Measurements from ENCODE around the gene NFATC4. TPM values are rescaled to one million over a fixed set of nuclear protein-coding genes. Genes with fewer than 3 reads are reported as not detected.

The NFATC4 gene
- total and polyA plus RNA-seq, 3 donors from 2014 or later = 40.9 to 83.6 (median 53.5) TPM

GRCh38 chr14:24329073-24329663 is 38.8 kb upstream of the NFATC4 start:
- peaks cover 10% of the 10 kb centered on the region for H3K4me1 ChIP-seq
- H3K27ac ChIP-seq = no peak overlapping the region
- no peaks in the 10 kb centered on the region for H3K9me3 ChIP-seq
- intact Hi-C loops (cut with DNase I; ENCODE audit: low total_unique reads) = no loop called here
- DNase-seq = no peak
- no peak for TF ChIP-seq CTCF (IDR thresholded peaks at IDR 0.05)
- no peak for TF ChIP-seq POLR2A (IDR thresholded peaks at IDR 0.05)
- 87% methylated on average over 12 of the region's 12 CpGs for WGBS, 2 donors
- H3K27me3 ChIP-seq = no peaks in the 10 kb centered on the region
- no peak overlapping the region for H3K4me3 ChIP-seq
- no peaks in the 10 kb centered on the region for H3K36me3 ChIP-seq (ENCODE audit: low read depth, missing control alignments)

- Histone ChIP-seq H3K4me1 (peaks cover 16% of the 10 kb centered on the region), H3K36me3 (ENCODE audit: low read depth, missing control alignments) (no peaks in the 10 kb centered on the region), H3K27ac (no peak overlapping the region), H3K27me3 (no peaks in the 10 kb centered on the region), H3K9me3 (no peaks in the 10 kb centered on the region), H3K4me3 (no peak overlapping the region)
- intact Hi-C loops (cut with DNase I; ENCODE audit: low total_unique reads) = loop anchor here (5.0 kb wide), 1 partner anchor 103 kb away; no protein-coding TSS in a partner anchor
- TF ChIP-seq POLR2A (IDR thresholded peaks at IDR 0.05) (no peak), CTCF (IDR thresholded peaks at IDR 0.05) (no peak)
- DNase-seq = peak; percentile 46
- 81 to 95% methylated on average over 8 to 9 of the region's 9 CpGs for WGBS, 2 donors
Measured at GRCh38 chr14:24329736-24330135, 38.2 kb upstream of the NFATC4 start.

- DNase-seq = no peak
- H3K4me3 ChIP-seq = no peak overlapping the region
- H3K27ac ChIP-seq = no peak overlapping the region
- H3K36me3 ChIP-seq (ENCODE audit: low read depth, missing control alignments) = no peaks in the 10 kb centered on the region
- H3K27me3 ChIP-seq = no peaks in the 10 kb centered on the region
- H3K9me3 ChIP-seq = no peaks in the 10 kb centered on the region
- 89 to 91% methylated on average over 6 to 10 of the region's 10 CpGs for WGBS, 2 donors
- TF ChIP-seq CTCF (IDR thresholded peaks at IDR 0.05) (no peak), POLR2A (IDR thresholded peaks at IDR 0.05) (no peak)
- H3K4me1 ChIP-seq = peaks cover 21% of the 10 kb centered on the region
- intact Hi-C loops (cut with DNase I; ENCODE audit: low total_unique reads) = loop anchor here (5.0 kb wide), 1 partner anchor 101 kb away; no protein-coding TSS in a partner anchor
Measured at GRCh38 chr14:24330973-24331674, 36.9 kb upstream of the NFATC4 start.

- H3K27ac ChIP-seq = no peak overlapping the region
- 43 to 49% methylated on average over 13 to 22 of the region's 26 CpGs for WGBS, 2 donors
- no peaks in the 10 kb centered on the region for H3K27me3 ChIP-seq
Measured at GRCh38 chr14:24331731-24332267, 36.2 kb upstream of the NFATC4 start.

More at GRCh38 chr14:24331731-24332267, 36.2 kb upstream of the NFATC4 start:
- no peak overlapping the region for H3K4me3 ChIP-seq
- DNase-seq = no peak
- H3K9me3 ChIP-seq = no peaks in the 10 kb centered on the region
- TF ChIP-seq POLR2A (IDR thresholded peaks at IDR 0.05) (no peak), CTCF (IDR thresholded peaks at IDR 0.05) (no peak)
- no peaks in the 10 kb centered on the region for H3K36me3 ChIP-seq (ENCODE audit: low read depth, missing control alignments)
- intact Hi-C loops (cut with DNase I; ENCODE audit: low total_unique reads) = loop anchor here (5.0 kb wide), 1 partner anchor 101 kb away; no protein-coding TSS in a partner anchor
- peaks cover 21% of the 10 kb centered on the region for H3K4me1 ChIP-seq

All from testis (tissue), 3 donors.